ENCODE results near the gene EPB41L5.
"Not testable (repeated sequence)": the region's sequence is repeated elsewhere in the genome, so short reads cannot be mapped to it uniquely, and the experiment has no call there.

Gene EPB41L5

DNA sequence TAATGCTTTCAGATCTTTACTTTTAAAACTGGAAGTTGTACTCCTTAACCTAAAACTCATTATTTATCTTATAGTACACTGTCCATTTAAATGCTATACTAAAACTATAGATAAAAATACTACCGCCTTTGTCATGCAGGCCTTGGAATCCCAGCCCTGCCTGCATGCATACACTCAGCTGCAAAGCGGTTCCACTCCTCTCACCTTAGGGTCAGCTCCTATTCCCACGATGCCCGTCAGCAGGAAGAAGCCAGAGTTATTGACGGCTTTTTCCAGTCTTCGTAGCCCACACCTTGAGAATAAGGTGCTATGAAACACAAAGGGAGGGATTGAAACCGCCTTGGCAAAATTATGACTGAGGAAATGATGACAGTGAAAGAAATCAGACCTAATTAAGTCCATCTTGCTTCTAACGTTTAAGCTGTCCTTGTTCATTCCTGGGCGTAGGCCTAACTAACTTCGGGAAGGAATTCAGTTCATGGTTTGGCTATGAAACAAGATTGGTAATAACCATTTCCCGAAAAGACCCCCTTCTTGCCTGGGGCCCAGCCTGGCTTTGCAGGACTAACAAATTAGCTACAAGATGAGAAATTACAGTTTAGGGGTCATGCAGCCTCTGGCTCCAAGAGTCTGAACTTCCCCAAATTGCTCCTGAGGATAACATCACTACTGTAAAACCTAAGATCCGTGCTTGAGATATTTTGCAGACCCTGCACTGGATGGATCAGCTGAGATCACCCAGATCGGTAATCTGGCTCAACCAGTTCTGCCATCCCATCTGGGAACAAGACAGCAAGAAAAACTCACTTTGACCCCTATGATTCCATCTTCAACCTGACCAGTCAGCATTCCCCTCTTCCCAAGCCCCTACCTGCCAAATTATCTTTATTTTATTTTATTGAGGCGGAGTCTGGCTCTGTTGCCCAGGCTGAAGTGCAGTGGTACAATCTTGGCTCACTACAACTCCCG lies 17.1 kb downstream of the EPB41L5 start:
- in situ Hi-C loops (cut with HindIII; ENCODE audit: low sequenced_read_pairs) = no loop called here

DNA sequence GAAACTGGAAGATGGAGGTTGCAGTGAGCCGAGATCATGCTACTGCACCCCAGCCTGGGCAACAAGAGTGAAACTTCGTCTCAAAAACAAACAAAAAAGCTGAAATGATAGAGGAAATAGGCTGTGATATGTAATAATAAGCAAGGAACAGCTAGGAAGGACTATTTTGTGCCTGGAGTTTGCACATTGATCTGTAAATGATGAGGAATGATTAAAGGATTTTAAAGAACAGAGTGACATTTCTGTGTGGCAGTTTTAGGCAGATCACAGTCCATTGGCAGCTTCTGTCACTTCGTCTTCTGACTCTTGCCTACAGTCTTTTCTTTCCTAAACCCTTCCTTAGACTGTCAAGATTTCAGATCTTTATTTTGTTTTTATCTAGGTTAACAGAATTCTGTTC lies 19.4 kb downstream of the EPB41L5 start:
- in situ Hi-C loops (cut with HindIII; ENCODE audit: low sequenced_read_pairs) = no loop called here

DNA sequence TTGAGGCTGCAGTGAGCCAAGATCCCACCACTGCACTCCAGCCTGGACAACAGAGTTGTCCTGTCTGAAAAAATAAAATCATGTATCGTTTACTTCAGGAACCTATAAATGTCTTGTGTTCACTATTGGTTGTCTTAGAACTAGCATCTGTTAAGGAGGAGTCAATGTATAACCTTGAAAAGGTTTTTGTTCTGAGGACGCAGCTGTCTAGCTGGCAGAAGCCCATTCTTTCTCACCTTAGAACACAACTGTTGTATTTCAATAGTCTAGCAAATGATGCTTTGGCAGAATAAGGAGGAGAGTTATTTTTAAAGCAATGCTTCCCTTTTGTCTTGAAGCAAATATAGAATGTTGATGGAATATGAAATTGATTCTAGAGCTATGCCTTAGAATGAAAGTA lies 21.1 kb downstream of the EPB41L5 start:
- in situ Hi-C loops (cut with HindIII; ENCODE audit: low sequenced_read_pairs) = no loop called here

DNA sequence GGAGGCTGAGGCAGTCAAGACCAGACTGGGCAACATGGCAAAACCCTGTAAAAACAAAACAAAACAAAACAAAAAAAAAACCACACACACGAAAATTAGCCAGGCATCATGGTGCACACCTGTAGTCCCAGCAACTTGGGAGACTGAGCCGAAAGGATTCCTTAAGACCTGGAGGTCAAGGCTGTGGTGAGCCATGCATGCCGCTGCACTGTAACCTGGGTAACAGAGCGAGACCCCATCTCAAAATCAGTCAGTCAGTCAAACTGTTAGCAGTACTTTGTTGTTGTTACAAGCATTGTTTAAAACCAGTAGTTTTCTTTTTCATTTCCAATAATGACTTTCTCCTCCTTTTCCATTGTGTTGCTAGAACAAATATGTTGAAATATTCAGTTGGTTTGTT lies 21.7 kb downstream of the EPB41L5 start:
- in situ Hi-C loops (cut with HindIII; ENCODE audit: low sequenced_read_pairs) = no loop called here

DNA sequence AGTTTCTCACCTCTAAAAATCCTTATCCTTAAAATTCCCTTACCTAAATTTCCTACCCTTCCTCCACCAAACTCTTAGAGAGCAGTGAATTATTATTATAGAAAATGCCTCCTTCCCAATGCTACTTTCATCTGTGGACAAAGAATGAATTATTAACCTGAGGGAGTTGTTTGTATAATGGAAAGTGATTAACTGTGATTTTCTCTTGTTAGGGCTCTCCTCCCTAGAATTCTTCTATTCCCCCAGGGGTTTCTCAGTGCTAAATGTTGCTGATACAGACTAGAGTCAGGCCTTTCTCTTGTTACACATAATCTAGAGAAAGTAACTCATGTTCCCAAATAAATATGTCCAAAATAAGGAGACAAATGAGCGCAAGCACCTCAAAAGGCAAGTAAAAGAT lies 23.3 kb downstream of the EPB41L5 start:
- in situ Hi-C loops (cut with HindIII; ENCODE audit: low sequenced_read_pairs) = no loop called here

DNA sequence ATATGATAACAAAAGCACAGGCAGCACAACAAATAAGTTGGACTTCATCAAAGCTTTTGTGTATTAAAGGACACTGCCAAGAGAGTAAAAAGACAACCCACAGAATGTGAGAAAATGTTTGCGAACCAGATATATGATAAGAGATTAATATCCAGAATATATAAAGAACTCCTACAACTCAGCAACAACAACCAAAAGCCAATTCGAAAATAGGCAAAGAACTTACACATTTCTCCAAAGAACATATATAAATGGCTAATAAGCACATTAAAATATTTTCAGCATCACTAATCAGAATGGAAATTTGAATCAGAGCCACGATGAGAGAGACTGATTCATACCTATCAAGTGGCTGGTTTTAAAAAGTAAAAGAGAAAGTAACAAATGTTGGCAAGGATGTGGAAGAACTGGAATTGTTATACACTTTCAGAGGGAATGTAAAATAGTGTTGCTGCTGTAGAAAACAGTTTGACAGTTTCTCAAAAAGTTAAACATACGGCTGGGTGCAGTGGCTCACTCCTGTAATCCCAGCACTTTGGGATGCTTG lies 25.2 kb downstream of the EPB41L5 start:
- in situ Hi-C loops (cut with HindIII; ENCODE audit: low sequenced_read_pairs) = no loop called here

DNA sequence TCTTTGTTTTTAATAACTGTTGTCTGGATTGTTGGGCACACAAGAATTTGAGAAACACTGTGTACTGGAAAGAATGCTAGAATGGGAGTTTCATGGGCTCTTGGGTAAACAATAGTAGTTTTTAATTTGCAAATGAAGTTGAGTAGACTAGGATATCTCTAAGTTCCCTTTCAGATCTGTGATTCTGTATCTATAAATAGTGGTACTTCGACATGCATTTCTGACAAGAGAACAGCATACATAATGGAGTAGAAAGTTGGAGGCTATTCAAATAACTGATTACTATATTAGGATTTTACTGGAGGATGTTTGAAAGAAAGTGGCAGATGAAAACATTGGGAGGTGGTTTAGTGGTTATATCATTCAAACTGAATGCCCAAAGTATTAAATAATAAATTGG lies 29.5 kb downstream of the EPB41L5 start:
- in situ Hi-C loops (cut with HindIII; ENCODE audit: low sequenced_read_pairs) = no loop called here

DNA sequence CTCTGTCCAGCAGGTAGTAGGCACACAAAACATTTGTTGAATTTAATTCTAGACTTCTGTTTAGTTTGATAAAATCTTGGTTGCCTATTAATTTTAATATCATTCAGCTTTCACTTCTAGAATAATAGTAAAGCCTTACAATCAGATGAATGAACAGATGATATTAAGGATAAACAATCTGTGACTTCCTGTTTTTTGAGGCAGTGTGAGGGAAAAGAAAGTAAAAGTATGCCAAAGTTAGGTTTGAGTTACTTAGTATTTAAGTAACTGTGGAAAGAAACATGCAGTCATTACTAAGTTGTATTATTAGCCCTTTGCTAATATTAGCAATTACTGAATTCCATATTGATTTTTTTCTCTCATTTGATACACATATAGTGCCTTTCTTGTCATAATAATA lies 31.5 kb downstream of the EPB41L5 start:
- in situ Hi-C loops (cut with HindIII; ENCODE audit: low sequenced_read_pairs) = no loop called here

DNA sequence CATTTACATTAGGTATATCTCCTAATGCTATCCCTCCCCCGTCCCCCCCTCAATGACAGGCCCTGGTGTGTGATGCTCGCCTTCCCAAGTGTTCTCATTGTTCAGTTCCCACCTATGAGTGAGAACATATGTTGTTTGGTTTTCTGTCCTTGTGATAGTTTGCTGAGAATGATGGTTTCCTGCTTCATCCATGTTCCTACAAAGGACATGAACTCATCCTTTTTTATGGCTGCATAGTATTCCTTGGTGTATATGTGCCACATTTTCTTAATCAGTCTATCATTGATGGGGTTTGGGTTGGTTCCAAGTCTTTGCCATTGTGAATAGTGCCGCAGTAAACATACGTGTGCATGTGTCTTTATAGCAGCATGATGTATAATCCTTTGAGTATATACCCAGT lies 32.9 kb downstream of the EPB41L5 start:
- in situ Hi-C loops (cut with HindIII; ENCODE audit: low sequenced_read_pairs) = not testable (repeated sequence)

DNA sequence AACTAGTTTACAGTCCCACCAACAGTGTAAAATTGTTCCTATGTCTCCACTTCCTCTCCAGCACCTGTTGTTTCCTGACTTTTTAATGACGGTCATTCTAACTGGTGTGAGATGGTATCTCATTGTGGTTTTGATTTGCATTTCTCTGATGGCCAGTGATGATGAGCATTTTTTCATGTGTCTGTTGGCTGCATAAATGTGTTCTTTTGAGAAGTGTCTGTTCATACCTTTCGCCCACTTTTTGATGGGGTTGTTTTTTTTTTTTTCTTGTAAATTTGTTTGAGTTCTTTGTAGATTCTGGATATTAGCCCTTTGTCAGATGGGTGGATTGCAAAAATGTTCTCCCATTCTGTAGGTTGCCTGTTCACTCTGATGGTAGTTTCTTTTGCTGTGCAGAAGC lies 33.4 kb downstream of the EPB41L5 start:
- in situ Hi-C loops (cut with HindIII; ENCODE audit: low sequenced_read_pairs) = not testable (repeated sequence)

DNA sequence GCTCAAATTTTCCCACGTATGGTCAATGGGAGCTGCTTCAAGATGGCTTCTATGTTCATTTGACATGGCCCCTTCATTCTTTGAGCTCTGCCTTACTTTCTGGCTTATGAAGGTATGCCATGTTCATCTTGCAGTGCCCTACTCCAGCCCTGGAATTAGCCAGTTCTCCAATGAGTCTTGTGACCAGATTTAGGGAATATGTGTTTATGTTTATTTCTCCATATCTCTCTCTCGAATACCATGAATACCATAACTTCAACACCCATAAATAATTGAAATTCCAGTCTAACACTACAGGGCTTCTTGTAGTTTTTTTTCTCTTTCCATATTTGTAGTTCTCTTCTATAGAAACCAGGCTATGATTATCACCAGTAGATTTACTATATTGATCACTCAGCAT lies 39.7 kb downstream of the EPB41L5 start:
- in situ Hi-C loops (cut with HindIII; ENCODE audit: low sequenced_read_pairs) = no loop called here

DNA sequence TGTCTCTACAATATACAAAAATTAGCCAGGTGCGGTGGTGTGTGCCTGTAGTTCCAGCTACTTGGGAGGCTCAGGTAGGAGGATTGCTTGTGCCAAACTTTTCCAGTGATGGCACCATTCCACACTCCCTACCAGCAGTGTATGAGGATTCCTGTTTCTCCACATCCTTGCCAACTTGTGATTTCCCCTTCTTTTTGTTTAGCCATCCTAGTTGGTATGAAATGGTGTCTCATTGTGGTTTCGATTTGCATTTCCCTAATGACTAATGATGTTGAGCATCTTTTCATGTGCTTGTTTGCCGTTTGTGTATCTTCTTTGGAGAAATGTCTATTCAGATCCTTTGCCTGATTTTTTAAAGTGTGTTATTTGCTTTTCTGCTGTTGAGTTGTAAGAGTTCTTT lies 41.0 kb downstream of the EPB41L5 start:
- in situ Hi-C loops (cut with HindIII; ENCODE audit: low sequenced_read_pairs) = no loop called here

DNA sequence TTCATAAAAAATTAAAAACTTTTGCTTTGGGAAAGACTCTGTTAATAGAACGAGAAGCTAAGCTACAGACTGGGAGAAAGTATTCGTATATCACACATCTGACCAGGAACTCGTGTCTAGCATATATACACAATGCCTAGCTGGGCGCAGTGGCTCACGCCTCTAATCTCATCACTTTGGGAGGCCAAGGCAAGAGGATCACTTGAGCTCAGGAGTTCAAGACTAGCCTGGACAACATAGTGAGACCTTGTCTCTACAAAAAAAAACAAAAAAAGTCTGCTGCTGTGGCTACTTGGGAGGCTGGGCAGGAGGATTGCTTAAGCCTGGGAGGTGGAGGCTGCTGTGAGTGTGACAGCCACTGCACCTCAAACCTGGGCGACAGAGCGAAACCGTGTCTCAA lies 46.6 kb downstream of the EPB41L5 start:
- in situ Hi-C loops (cut with HindIII; ENCODE audit: low sequenced_read_pairs) = no loop called here

DNA sequence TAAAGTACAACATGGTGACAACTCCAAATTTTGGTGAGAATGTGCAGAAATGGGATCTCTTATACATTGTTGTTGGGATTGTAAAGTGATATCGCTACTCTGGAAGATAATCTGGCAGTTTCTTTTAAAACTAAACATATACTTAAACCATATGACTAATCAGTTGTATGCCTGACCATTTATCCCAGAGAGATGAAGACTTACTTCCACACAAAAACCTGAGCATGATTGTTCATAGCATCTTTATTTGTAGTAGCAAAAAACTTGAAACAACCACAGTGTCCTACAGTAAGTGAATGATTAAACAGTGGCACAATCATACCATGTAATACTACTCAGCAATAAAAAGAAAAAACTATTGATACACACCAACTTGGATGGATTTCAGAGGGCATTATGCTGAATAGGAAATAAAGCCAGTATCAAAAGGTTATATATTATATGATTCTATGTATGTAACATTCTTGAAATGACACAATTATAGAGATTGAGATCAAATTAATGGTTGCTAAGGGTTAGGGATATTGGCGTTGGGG lies 47.3 kb downstream of the EPB41L5 start:
- in situ Hi-C loops (cut with HindIII; ENCODE audit: low sequenced_read_pairs) = no loop called here

DNA sequence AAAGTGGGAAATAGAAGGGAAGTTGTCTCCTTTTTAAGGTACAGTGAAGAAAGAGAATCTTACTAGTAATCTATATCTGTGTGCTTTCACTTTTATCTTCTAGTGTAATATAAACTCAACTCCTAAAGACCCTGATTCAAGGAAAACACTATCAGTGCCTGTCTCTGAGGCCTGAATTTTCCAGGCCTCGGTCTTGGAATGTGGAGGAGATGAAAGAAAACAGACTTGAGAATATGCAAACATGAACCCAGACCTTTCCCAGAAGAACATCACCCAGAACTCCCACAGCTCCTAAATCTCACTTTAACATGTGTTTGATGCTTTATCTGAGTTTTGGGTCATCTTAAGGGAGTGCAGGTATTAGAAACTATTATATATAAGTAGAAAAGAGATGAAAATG lies 51.8 kb downstream of the EPB41L5 start:
- in situ Hi-C loops (cut with HindIII; ENCODE audit: low sequenced_read_pairs) = no loop called here

DNA sequence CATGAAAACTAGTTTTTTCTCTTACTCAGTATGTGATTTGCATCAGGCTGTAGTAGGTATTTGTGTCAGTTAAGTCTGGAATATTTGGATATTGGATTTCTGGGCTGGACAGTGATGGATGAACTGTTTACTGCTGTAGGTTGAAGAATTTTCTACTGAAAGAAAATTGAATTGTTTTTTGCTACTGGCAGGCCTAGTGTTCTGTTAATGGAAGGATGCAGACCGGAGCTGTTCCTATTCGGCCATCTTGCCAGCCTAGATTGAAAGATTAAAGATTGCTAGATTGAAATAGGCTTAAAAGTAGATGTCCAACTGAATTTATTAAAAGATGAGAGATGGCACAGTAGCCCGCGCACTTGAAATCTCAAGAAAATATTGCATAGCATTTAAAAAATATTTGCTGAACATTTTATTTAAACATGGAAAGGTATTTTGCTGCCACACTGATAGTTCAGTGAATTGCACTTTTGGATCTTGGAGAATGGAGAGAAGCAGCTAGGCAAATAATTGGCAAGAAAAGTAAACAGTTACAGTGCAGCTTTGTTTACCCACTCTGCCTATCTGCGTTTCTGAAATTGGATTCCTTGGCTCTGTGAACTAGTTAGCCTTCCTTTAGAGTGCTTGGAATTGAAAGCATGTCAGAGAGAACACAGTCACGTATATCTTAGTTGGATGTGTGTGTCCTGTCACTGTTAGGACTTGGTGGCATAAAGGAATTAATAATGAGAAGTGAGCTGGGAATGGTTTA lies 54.1 kb downstream of the EPB41L5 start:
- in situ Hi-C loops (cut with HindIII; ENCODE audit: low sequenced_read_pairs) = no loop called here

DNA sequence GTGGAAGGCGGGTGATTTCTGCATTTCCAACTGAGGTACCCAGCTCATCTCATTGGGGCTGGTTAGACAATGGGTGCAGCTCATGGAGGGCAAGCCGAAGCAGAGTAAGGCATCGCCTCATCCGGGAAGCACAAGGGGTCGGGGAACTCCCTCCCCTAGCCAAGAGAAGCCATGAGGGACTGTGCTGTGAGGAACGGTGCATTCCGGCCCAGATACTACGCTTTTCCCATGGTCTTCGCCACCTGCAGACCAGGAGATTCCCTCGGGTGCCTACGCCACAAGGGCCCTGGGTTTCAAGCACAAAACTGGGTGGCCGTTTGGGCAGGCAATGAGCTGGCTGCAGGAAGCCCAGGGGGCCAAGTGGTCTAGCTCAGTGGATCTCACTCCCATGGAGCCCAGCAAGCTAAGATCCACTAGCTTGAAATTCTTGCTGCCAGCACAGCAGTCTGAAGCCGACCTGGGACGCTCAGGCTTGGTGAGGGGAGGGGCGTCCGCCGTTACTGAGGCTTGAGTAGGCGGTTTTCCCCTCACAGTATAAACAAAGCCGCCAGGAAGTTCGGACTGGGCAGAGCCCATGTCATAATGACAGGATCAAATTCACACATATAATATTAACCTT lies 55.3 kb downstream of the EPB41L5 start:
- in situ Hi-C loops (cut with HindIII; ENCODE audit: low sequenced_read_pairs) = not testable (repeated sequence)

DNA sequence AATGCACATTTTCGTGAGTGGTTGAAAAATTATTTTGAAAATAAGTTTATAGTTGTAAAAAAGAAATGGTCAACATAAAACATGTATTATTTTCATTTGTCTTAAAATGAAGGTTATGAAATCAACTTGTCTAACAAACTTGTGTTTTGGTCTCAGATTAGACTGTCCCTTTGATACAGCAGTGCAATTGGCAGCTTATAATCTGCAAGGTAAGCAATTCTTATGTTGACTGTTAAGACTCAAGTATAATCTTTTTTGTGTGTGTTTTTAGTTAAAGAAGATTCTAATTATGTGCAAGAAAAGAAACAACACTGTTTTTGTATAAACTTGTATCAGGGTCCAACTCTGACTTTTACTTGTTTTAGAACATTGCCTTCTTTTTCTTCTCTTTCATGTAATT lies 62.7 kb downstream of the EPB41L5 start:
- in situ Hi-C loops (cut with HindIII; ENCODE audit: low sequenced_read_pairs) = no loop called here

DNA sequence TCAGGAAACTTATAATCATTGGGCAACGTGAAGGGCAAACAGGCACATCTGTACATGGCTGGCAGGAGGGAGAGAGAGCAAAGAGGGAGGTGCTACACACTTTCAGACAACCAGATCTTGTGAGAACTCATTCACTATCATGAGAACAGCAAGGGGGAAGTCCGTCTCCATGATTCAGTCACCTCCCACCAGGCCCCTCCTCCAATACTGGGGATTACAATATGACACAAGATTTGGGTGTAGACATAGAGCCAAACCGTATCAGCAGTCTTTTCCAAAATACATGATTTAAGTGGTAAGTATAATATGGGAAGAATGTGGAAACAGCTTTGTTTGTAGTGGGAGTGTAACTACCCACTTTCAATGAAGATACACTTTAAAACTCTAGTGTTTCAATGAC lies 65.0 kb downstream of the EPB41L5 start:
- in situ Hi-C loops (cut with HindIII; ENCODE audit: low sequenced_read_pairs) = no loop called here

DNA sequence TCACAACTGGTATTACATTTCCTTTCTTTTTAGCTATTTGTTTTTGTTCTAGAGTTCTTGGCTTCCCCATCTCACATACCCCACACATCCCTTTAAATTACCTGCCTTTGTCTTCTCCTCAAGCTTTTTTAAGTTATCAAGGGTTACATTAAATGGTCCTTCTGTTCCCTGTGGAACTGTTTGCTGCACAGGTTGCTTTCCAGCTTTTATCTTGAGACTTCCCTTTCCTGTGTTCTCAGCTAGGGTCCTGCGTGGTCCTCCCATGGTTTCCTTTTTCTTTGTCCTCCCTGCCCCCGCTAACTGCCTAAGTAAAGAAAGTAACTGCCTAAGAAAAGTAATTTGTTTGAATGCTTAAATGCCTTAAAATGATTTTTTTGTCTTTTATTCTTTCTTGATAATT lies 66.8 kb downstream of the EPB41L5 start:
- in situ Hi-C loops (cut with HindIII; ENCODE audit: low sequenced_read_pairs) = no loop called here

DNA sequence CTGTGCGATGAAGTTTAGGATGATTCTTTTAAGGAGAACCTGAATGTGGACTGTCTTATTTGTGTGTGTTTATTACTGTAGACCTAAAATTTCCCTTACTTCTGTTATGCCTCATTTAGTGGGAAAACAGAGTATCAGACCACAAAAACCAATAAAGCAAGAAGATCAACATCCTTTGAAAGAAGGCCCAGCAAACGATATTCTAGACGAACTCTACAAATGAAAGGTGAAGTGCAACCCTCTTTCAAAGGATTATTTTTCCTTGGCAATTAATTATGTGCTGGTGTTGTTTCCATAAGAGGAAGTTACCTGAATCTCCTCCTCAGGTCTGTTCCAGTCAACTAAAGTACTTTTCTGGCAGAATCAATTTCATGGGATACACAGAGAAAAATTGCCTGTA lies 78.6 kb downstream of the EPB41L5 start:
- in situ Hi-C loops (cut with HindIII; ENCODE audit: low sequenced_read_pairs) = no loop called here

Measured in DLD1 (cell line).